Gastroesophageal sphincter (tissue), 3 donors: Measurements from ENCODE around the gene UBQLNL.

ENCODE experiments used
- EP300 ChIP-seq: sonication (generic); formaldehyde crosslinking; IDR thresholded peaks from one replicate; pipeline ENCODE4 v1.6.1; 2017; ENCODE audit warnings: antibody characterized with exemption, mild to moderate bottlenecking
- POLR2A ChIP-seq, 2 donors: fragments of 450-650 bp; IDR thresholded peaks; one replicate each; pipeline ENCODE4 v1.6.1; 2017; ENCODE audit warnings: antibody characterized with exemption in 2 of 2, mild to moderate bottlenecking in 2 of 2, moderate library complexity in 1 of 2
- POLR2AphosphoS5 ChIP-seq: sonication (generic); formaldehyde crosslinking; IDR thresholded peaks from one replicate; pipeline ENCODE4 v1.6.1; 2017; ENCODE audit warnings: antibody characterized with exemption
- TF ChIP-seq, protein P1 (sequence below), 4 experiments: fragments of 200-600 bp in 2 of 4; fragments of 450-650 bp in 2 of 4; sonication (generic) in 1 of 4; IDR thresholded peaks; one replicate each; pipeline ENCODE4 v1.5.1; 2017 to 2019; ENCODE audit warnings: antibody characterized with exemption in 4 of 4, mild to moderate bottlenecking in 2 of 4, moderate library complexity in 2 of 4

DNA sequence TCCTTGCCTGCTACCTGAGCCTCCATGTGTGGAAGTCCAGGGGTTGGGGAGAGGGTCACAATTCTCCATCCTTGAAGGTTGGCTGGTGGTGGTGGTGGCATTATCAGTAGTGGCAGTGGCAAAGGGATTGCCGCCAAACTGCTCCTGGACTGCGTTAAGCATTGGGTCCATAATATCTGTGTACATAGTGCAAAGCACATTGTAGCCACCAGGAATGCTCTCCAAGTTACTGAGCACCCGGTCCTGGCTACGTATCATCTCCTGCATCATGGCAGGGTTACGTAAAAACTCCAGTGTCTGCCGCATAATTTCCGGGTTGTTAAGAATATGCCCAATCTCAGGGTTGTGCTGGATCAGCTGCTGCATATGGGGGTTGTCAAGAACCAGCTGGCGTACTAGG is 7.9 kb downstream of the UBQLNL start:
- TF ChIP-seq POLR2A (IDR thresholded peaks at IDR 0.05), result no peak
- TF ChIP-seq, protein P1, sequence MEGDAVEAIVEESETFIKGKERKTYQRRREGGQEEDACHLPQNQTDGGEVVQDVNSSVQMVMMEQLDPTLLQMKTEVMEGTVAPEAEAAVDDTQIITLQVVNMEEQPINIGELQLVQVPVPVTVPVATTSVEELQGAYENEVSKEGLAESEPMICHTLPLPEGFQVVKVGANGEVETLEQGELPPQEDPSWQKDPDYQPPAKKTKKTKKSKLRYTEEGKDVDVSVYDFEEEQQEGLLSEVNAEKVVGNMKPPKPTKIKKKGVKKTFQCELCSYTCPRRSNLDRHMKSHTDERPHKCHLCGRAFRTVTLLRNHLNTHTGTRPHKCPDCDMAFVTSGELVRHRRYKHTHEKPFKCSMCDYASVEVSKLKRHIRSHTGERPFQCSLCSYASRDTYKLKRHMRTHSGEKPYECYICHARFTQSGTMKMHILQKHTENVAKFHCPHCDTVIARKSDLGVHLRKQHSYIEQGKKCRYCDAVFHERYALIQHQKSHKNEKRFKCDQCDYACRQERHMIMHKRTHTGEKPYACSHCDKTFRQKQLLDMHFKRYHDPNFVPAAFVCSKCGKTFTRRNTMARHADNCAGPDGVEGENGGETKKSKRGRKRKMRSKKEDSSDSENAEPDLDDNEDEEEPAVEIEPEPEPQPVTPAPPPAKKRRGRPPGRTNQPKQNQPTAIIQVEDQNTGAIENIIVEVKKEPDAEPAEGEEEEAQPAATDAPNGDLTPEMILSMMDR (IDR thresholded peaks at IDR 0.05), result no peak
- TF ChIP-seq POLR2AphosphoS5, result no peak
- no peak for TF ChIP-seq EP300
